ENCODE data around the gene SNIP1. TPM values are rescaled to one million over a fixed set of nuclear protein-coding genes. Genes with fewer than 3 reads are reported as not detected.

SNIP1 gene
- polyA plus RNA-seq, 1 donor from 2014 or later = 9.5 TPM

- H3K27ac ChIP-seq (ENCODE audit: low read length) = no peak overlapping the region
Observed at GRCh38 chr1:37558411-37558810, 4.3 kb upstream of the SNIP1 start.

GRCh38 chr1:37557402-37557801 lies 3.3 kb upstream of the SNIP1 start:
- Histone ChIP-seq H3F3A (ENCODE audit: insufficient read depth, low read length, poor library complexity, severe bottlenecking) (no peaks in the 10 kb centered on the region), H3K9ac (ENCODE audit: low read length) (peak overlapping the region; percentile 74), H2AFZ (ENCODE audit: low read depth, low read length) (peak overlapping the region; percentile 81), H3K4me3 (ENCODE audit: low read length) (peak overlapping the region; percentile 75), H3K36me3 (ENCODE audit: insufficient read depth, low read length) (no peaks in the 10 kb centered on the region), H3K27me3 (ENCODE audit: insufficient read depth, low read depth, low read length) (no peaks in the 10 kb centered on the region), H3K27ac (ENCODE audit: low read length) (peak overlapping the region; percentile 69), H3K9me2 (ENCODE audit: insufficient read depth, low read length) (no peaks in the 10 kb centered on the region), H4K20me1 (ENCODE audit: insufficient read depth) (no peaks in the 10 kb centered on the region), H3K9me3 (ENCODE audit: low read length) (no peaks in the 10 kb centered on the region), H3K79me2 (replicated peaks; ENCODE audit: insufficient read depth, low read length) (peaks cover 28% of the 10 kb centered on the region), H3K4me2 (ENCODE audit: low read length) (peak overlapping the region; percentile 91)
- TF ChIP-seq POLR2AphosphoS5 (IDR thresholded peaks at IDR 0.05) = no peak
- TF ChIP-seq SMC3 (conservative IDR thresholded peaks at IDR 0.05; ENCODE audit: poor library complexity) = no peak
- TF ChIP-seq EP300 (conservative IDR thresholded peaks at IDR 0.05; ENCODE audit: poor library complexity, severe bottlenecking) = no peak
- TF ChIP-seq RAD21 (conservative IDR thresholded peaks at IDR 0.05) = no peak
- TF ChIP-seq REST (IDR thresholded peaks at IDR 0.05; ENCODE audit: borderline replicate concordance) = no peak
- no peak for TF ChIP-seq MXI1 (conservative IDR thresholded peaks at IDR 0.05; ENCODE audit: poor library complexity, severe bottlenecking)
- no peak for TF ChIP-seq EZH2 (IDR thresholded peaks at IDR 0.05; ENCODE audit: borderline replicate concordance, insufficient read depth, low read length, poor library complexity, severe bottlenecking)
- no peak for TF ChIP-seq TAF1 (IDR thresholded peaks at IDR 0.05; ENCODE audit: low read depth)

More at GRCh38 chr1:37558411-37558810, 4.3 kb upstream of the SNIP1 start:
- no peak overlapping the region for H2AFZ ChIP-seq (ENCODE audit: low read depth, low read length)
- TF ChIP-seq POLR2AphosphoS5 (IDR thresholded peaks at IDR 0.05) (no peak), EP300 (conservative IDR thresholded peaks at IDR 0.05; ENCODE audit: poor library complexity, severe bottlenecking) (no peak), REST (IDR thresholded peaks at IDR 0.05; ENCODE audit: borderline replicate concordance) (no peak), MXI1 (conservative IDR thresholded peaks at IDR 0.05; ENCODE audit: poor library complexity, severe bottlenecking) (no peak), TAF1 (IDR thresholded peaks at IDR 0.05; ENCODE audit: low read depth) (no peak), RAD21 (conservative IDR thresholded peaks at IDR 0.05) (no peak), EZH2 (IDR thresholded peaks at IDR 0.05; ENCODE audit: borderline replicate concordance, insufficient read depth, low read length, poor library complexity, severe bottlenecking) (no peak), CTCF (IDR thresholded peaks at IDR 0.05; ENCODE audit: poor library complexity, severe bottlenecking) (no peak), SMC3 (conservative IDR thresholded peaks at IDR 0.05; ENCODE audit: poor library complexity) (no peak)
- no peak overlapping the region for H3K4me2 ChIP-seq (ENCODE audit: low read length)
- H3K79me2 ChIP-seq (replicated peaks; ENCODE audit: insufficient read depth, low read length) = peaks cover 19% of the 10 kb centered on the region
- H4K20me1 ChIP-seq (ENCODE audit: insufficient read depth) = no peaks in the 10 kb centered on the region
- no peak overlapping the region for H3K9ac ChIP-seq (ENCODE audit: low read length)
- H3K4me3 ChIP-seq (ENCODE audit: low read length) = peak overlapping the region; percentile 75
- no peaks in the 10 kb centered on the region for H3K27me3 ChIP-seq (ENCODE audit: insufficient read depth, low read depth, low read length)
- H3K36me3 ChIP-seq (ENCODE audit: insufficient read depth, low read length) = no peaks in the 10 kb centered on the region
- no peaks in the 10 kb centered on the region for H3K9me2 ChIP-seq (ENCODE audit: insufficient read depth, low read length)
- H3F3A ChIP-seq (ENCODE audit: insufficient read depth, low read length, poor library complexity, severe bottlenecking) = no peaks in the 10 kb centered on the region
- no peaks in the 10 kb centered on the region for H3K9me3 ChIP-seq (ENCODE audit: low read length)

Measured in neural cell (in vitro differentiated cells).